ENCODE results near the gene THSD7B.

The THSD7B gene

DNA sequence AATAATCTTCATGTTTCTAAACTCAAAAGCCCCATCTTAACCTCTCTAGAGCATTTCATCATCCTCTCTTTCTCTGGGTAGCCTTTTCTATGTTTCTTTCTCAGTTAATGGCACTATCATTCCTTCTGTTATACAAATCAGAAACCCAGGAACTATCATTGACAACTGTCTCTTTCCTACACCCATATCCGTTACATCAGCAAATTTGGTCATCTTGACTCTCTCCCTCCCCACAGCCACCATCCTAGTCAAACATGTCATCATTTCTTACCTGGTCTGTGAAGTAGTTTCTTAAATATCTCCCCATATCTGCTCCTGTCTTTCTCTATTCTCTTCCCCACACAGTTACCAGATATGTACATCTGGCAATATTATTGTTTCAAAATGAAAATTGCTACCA lies 62.8 kb downstream of the THSD7B start:
- Histone ChIP-seq H3K18ac (ENCODE audit: low read depth in 1 of 2, low read length in 2 of 2) (no peak overlapping the region), H3K9ac (ENCODE audit: low read length) (no peak overlapping the region), H2AK5ac (ENCODE audit: low read length, severe bottlenecking) (no peak overlapping the region), H4K91ac (ENCODE audit: low read length) (no peak overlapping the region), H3K9me3 (ENCODE audit: control insufficient read depth, low read length) (no peaks in the 10 kb centered on the region), H3K4me1 (ENCODE audit: control insufficient read depth, insufficient read depth, low read depth, low read length) (no peaks in the 10 kb centered on the region), H2AFZ (ENCODE audit: low read depth, low read length) (no peak overlapping the region), H2BK120ac (ENCODE audit: low read depth, low read length) (no peak overlapping the region), H2BK15ac (ENCODE audit: low read depth, poor library complexity, severe bottlenecking) (no peak overlapping the region), H2BK5ac (ENCODE audit: low read depth, low read length, poor library complexity, severe bottlenecking) (no peak overlapping the region), H3K27me3 (ENCODE audit: control insufficient read depth in 1 of 2, insufficient read depth in 1 of 2, low read length in 2 of 2) (no peaks in the 10 kb centered on the region), H3K14ac (ENCODE audit: low read length in 2 of 2) (no peak overlapping the region), H3K23ac (ENCODE audit: low read length in 2 of 2) (no peak overlapping the region), H4K8ac (ENCODE audit: low read length) (no peak overlapping the region), H3K36me3 (ENCODE audit: control insufficient read depth in 1 of 2, insufficient read depth in 2 of 2, low read depth in 1 of 2, low read length in 2 of 2) (no peaks in the 10 kb centered on the region), H3K4ac (ENCODE audit: low read depth in 1 of 2, low read length in 2 of 2) (no peak overlapping the region), H3K79me1 (replicated peaks; ENCODE audit: low read length, poor library complexity, severe bottlenecking) (no peaks in the 10 kb centered on the region), H3K4me3 (ENCODE audit: insufficient read depth in 1 of 2, low read depth in 1 of 2, low read length in 2 of 2) (no peak overlapping the region), H3K4me2 (ENCODE audit: low read length, poor library complexity, severe bottlenecking) (no peak overlapping the region), H2BK12ac (ENCODE audit: low read length in 2 of 2) (no peak overlapping the region), H3K27ac (ENCODE audit: low read length, poor library complexity, severe bottlenecking) (no peak overlapping the region)
- no peak for DNase-seq
- WGBS: 79% methylated on average over 1 of the region's 1 CpG

DNA sequence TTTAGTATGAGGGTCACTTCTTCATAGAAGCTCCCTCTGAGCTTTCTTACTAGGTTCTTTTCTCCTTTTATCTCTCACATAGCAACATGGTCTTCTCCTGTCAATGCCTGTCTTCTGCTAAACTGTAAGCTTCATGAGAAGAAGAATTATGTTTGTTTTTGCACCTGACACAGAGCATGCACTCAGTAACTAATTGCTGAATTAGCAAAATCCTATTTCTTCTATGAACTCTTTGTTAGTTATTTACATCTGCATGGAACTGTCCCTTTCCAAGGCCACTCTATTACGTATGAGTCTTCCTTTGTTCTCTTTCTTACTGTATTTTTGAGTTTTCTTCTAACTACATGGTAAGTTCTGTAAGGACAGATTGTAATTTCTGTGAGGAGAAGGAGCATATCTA lies 63.4 kb downstream of the THSD7B start:
- Histone ChIP-seq H3K36me3 (ENCODE audit: control insufficient read depth in 1 of 2, insufficient read depth in 2 of 2, low read depth in 1 of 2, low read length in 2 of 2) (no peaks in the 10 kb centered on the region), H3K18ac (ENCODE audit: low read depth in 1 of 2, low read length in 2 of 2) (no peak overlapping the region), H4K8ac (ENCODE audit: low read length) (no peak overlapping the region), H2AFZ (ENCODE audit: low read depth, low read length) (no peak overlapping the region), H2BK5ac (ENCODE audit: low read depth, low read length, poor library complexity, severe bottlenecking) (no peak overlapping the region), H3K23ac (ENCODE audit: low read length in 2 of 2) (no peak overlapping the region), H3K4ac (ENCODE audit: low read depth in 1 of 2, low read length in 2 of 2) (no peak overlapping the region), H4K91ac (ENCODE audit: low read length) (no peak overlapping the region), H2BK12ac (ENCODE audit: low read length in 2 of 2) (no peak overlapping the region), H3K14ac (ENCODE audit: low read length in 2 of 2) (no peak overlapping the region), H3K4me1 (ENCODE audit: control insufficient read depth, insufficient read depth, low read depth, low read length) (no peaks in the 10 kb centered on the region), H3K4me3 (ENCODE audit: insufficient read depth in 1 of 2, low read depth in 1 of 2, low read length in 2 of 2) (no peak overlapping the region), H2BK15ac (ENCODE audit: low read depth, poor library complexity, severe bottlenecking) (no peak overlapping the region), H2AK5ac (ENCODE audit: low read length, severe bottlenecking) (no peak overlapping the region), H3K9ac (ENCODE audit: low read length) (no peak overlapping the region), H3K9me3 (ENCODE audit: control insufficient read depth, low read length) (no peaks in the 10 kb centered on the region), H3K27ac (ENCODE audit: low read length, poor library complexity, severe bottlenecking) (no peak overlapping the region), H2BK120ac (ENCODE audit: low read depth, low read length) (no peak overlapping the region), H3K79me1 (replicated peaks; ENCODE audit: low read length, poor library complexity, severe bottlenecking) (no peaks in the 10 kb centered on the region), H3K4me2 (ENCODE audit: low read length, poor library complexity, severe bottlenecking) (no peak overlapping the region), H3K27me3 (ENCODE audit: control insufficient read depth in 1 of 2, insufficient read depth in 1 of 2, low read length in 2 of 2) (no peaks in the 10 kb centered on the region)
- WGBS: no CpG with 5 or more reads among the region's 1 CpG
- no peak for DNase-seq

DNA sequence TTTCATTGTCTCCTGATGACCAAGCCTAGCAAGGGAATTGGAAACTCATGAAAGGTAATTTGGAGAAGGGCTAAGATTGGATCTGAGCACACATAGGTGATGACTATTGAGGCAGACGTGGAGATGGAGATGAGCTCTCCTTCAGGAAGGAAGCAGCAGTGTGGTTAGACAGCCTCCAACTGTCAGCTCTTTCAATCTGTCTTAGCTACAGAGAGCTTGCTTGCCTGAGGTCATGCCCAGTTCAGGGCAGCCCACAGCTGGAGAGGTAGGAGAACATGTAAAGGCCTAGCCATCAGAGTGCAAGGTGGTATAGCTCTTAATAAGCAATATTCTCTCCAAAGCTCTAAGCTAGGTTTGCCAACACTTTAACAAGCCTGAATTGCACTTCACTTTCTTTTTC lies 79.2 kb downstream of the THSD7B start:
- Histone ChIP-seq H2AFZ (ENCODE audit: low read depth, low read length) (no peak overlapping the region), H3K4ac (ENCODE audit: low read depth in 1 of 2, low read length in 2 of 2) (no peak overlapping the region), H3K27me3 (ENCODE audit: control insufficient read depth in 1 of 2, insufficient read depth in 1 of 2, low read length in 2 of 2) (peaks cover 0 to 9% of the 10 kb centered on the region in 2 experiments), H3K4me3 (ENCODE audit: insufficient read depth in 1 of 2, low read depth in 1 of 2, low read length in 2 of 2) (no peak overlapping the region), H3K36me3 (ENCODE audit: control insufficient read depth in 1 of 2, insufficient read depth in 2 of 2, low read depth in 1 of 2, low read length in 2 of 2) (no peaks in the 10 kb centered on the region), H3K9me3 (ENCODE audit: control insufficient read depth, low read length) (peaks cover 7% of the 10 kb centered on the region), H3K4me2 (ENCODE audit: low read length, poor library complexity, severe bottlenecking) (no peak overlapping the region), H2AK5ac (ENCODE audit: low read length, severe bottlenecking) (no peak overlapping the region), H3K79me1 (replicated peaks; ENCODE audit: low read length, poor library complexity, severe bottlenecking) (no peaks in the 10 kb centered on the region), H2BK120ac (ENCODE audit: low read depth, low read length) (no peak overlapping the region), H3K14ac (ENCODE audit: low read length in 2 of 2) (no peak overlapping the region), H2BK12ac (ENCODE audit: low read length in 2 of 2) (no peak overlapping the region), H3K18ac (ENCODE audit: low read depth in 1 of 2, low read length in 2 of 2) (no peak overlapping the region), H2BK15ac (ENCODE audit: low read depth, poor library complexity, severe bottlenecking) (no peak overlapping the region), H4K8ac (ENCODE audit: low read length) (no peak overlapping the region), H3K23ac (ENCODE audit: low read length in 2 of 2) (no peak overlapping the region), H4K91ac (ENCODE audit: low read length) (no peak overlapping the region), H3K9ac (ENCODE audit: low read length) (no peak overlapping the region), H2BK5ac (ENCODE audit: low read depth, low read length, poor library complexity, severe bottlenecking) (no peak overlapping the region), H3K4me1 (ENCODE audit: control insufficient read depth, insufficient read depth, low read depth, low read length) (no peaks in the 10 kb centered on the region), H3K27ac (ENCODE audit: low read length, poor library complexity, severe bottlenecking) (no peak overlapping the region)
- no peak for DNase-seq
- WGBS: 55% methylated on average over 1 of the region's 1 CpG

DNA sequence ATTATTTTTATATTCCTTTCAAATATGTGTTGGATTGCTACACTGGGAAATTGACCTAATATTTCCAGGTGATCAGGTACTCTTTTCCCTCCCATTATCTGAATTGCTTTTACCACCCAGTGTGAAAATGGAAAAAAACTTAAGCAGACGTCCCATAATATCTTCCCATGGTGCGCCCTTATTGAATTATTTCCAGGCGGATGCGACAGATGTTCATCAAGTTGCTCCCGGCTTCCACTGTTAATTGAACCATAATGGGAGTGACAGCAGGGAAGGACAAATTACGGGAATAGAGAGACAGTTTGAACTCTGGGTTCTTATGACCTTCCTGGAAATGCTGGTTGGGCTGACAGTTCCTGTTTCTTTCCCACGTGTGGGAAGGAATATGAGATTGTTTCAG lies 93.3 kb downstream of the THSD7B start:
- no peak overlapping the region for H3K4me2 ChIP-seq (ENCODE audit: low read length, poor library complexity, severe bottlenecking)
- no peaks in the 10 kb centered on the region for H3K36me3 ChIP-seq (ENCODE audit: control insufficient read depth in 1 of 2, insufficient read depth in 2 of 2, low read depth in 1 of 2, low read length in 2 of 2)
- H3K14ac ChIP-seq (ENCODE audit: low read length in 2 of 2): no peak overlapping the region
- DNase-seq: no peak
- no peak overlapping the region for H4K91ac ChIP-seq (ENCODE audit: low read length)
- no peak overlapping the region for H2AK5ac ChIP-seq (ENCODE audit: low read length, severe bottlenecking)
- no peak overlapping the region for H3K4ac ChIP-seq (ENCODE audit: low read depth in 1 of 2, low read length in 2 of 2)
- H2BK5ac ChIP-seq (ENCODE audit: low read depth, low read length, poor library complexity, severe bottlenecking): no peak overlapping the region
- H3K9me3 ChIP-seq (ENCODE audit: control insufficient read depth, low read length): no peaks in the 10 kb centered on the region
- no peak overlapping the region for H3K9ac ChIP-seq (ENCODE audit: low read length)
- no peak overlapping the region for H2AFZ ChIP-seq (ENCODE audit: low read depth, low read length)
- no peak overlapping the region for H2BK15ac ChIP-seq (ENCODE audit: low read depth, poor library complexity, severe bottlenecking)
- H3K4me3 ChIP-seq (ENCODE audit: insufficient read depth in 1 of 2, low read depth in 1 of 2, low read length in 2 of 2): no peak overlapping the region
- H3K4me1 ChIP-seq (ENCODE audit: control insufficient read depth, insufficient read depth, low read depth, low read length): no peaks in the 10 kb centered on the region
- no peak overlapping the region for H2BK12ac ChIP-seq (ENCODE audit: low read length in 2 of 2)
- H3K23ac ChIP-seq (ENCODE audit: low read length in 2 of 2): no peak overlapping the region
- 65% methylated on average over 6 of the region's 7 CpGs for WGBS
- H3K27ac ChIP-seq (ENCODE audit: low read length, poor library complexity, severe bottlenecking): no peak overlapping the region
- no peak overlapping the region for H2BK120ac ChIP-seq (ENCODE audit: low read depth, low read length)
- no peaks in the 10 kb centered on the region for H3K27me3 ChIP-seq (ENCODE audit: control insufficient read depth in 1 of 2, insufficient read depth in 1 of 2, low read length in 2 of 2)
- H3K79me1 ChIP-seq (replicated peaks; ENCODE audit: low read length, poor library complexity, severe bottlenecking): no peaks in the 10 kb centered on the region
- H4K8ac ChIP-seq (ENCODE audit: low read length): no peak overlapping the region
- H3K18ac ChIP-seq (ENCODE audit: low read depth in 1 of 2, low read length in 2 of 2): no peak overlapping the region

Measured in mesenchymal stem cell (in vitro differentiated cells and primary cell).